GM21717 (cell line): Measurements from ENCODE around the gene POU4F3.

Experiments used
- ATAC-seq: cut with Tn5 transposase; IDR thresholded peaks from one replicate; pipeline ENCODE4 v1.9.1; 2021; ENCODE audit warnings: mild to moderate bottlenecking, moderate library complexity; ENCODE audit not compliant: unreplicated experiment

Gene POU4F3

GRCh38 chr5:146339715-146340259, 1.1 kb downstream of the POU4F3 start:
- no peak for ATAC-seq

- ATAC-seq, result no peak
Measured at GRCh38 chr5:146340260-146341081, 1.8 kb downstream of the POU4F3 start.

GRCh38 chr5:146341854-146342253, 3.2 kb downstream of the POU4F3 start:
- ATAC-seq, result no peak

GRCh38 chr5:146342519-146342881, 3.9 kb downstream of the POU4F3 start:
- no peak for ATAC-seq

GRCh38 chr5:146342882-146343865, 4.5 kb downstream of the POU4F3 start:
- no peak for ATAC-seq

GRCh38 chr5:146344155-146345118, 5.8 kb downstream of the POU4F3 start:
- ATAC-seq, result no peak

- no peak for ATAC-seq
Measured at GRCh38 chr5:146345240-146345577, 6.6 kb downstream of the POU4F3 start.

- ATAC-seq, result no peak
Measured at GRCh38 chr5:146345578-146346366, 7.1 kb downstream of the POU4F3 start.

GRCh38 chr5:146357126-146357525, 18.5 kb downstream of the POU4F3 start:
- no peak for ATAC-seq

- ATAC-seq, result no peak
Measured at GRCh38 chr5:146359836-146360235, 21.2 kb downstream of the POU4F3 start.

- ATAC-seq, result no peak
Measured at GRCh38 chr5:146363161-146363874, 24.7 kb downstream of the POU4F3 start.

- no peak for ATAC-seq
Measured at GRCh38 chr5:146365618-146366017, 27.0 kb downstream of the POU4F3 start.

GRCh38 chr5:146366904-146367303, 28.3 kb downstream of the POU4F3 start:
- ATAC-seq, result no peak

GRCh38 chr5:146368137-146368536, 29.5 kb downstream of the POU4F3 start:
- ATAC-seq, result no peak

GRCh38 chr5:146369691-146370090, 31.1 kb downstream of the POU4F3 start:
- ATAC-seq, result no peak

GRCh38 chr5:146376821-146377220, 38.2 kb downstream of the POU4F3 start:
- no peak for ATAC-seq

GRCh38 chr5:146378986-146379385, 40.3 kb downstream of the POU4F3 start:
- ATAC-seq, result no peak

- no peak for ATAC-seq
Measured at GRCh38 chr5:146380714-146381113, 42.1 kb downstream of the POU4F3 start.

- no peak for ATAC-seq
Measured at GRCh38 chr5:146388386-146388785, 49.7 kb downstream of the POU4F3 start.
